GM18507 (cell line): ENCODE results near the gene TMEM98.
"Not testable (repeated sequence)": the region's sequence is repeated elsewhere in the genome, so short reads cannot be mapped to it uniquely, and the experiment has no call there.

Experiments used
- DNase-seq: peaks from one replicate; pipeline ENCODE4 v3.0.0; 2011; ENCODE audit warnings: low read depth; ENCODE audit not compliant: insufficient read length; ENCODE audit errors: extremely low spot score
- FAIRE-seq: peaks from 2 replicates; lab custom pipeline; 2011; peaks lifted over from hg19 to GRCh38; lab: Jason Lieb, UNC

Gene TMEM98

DNA sequence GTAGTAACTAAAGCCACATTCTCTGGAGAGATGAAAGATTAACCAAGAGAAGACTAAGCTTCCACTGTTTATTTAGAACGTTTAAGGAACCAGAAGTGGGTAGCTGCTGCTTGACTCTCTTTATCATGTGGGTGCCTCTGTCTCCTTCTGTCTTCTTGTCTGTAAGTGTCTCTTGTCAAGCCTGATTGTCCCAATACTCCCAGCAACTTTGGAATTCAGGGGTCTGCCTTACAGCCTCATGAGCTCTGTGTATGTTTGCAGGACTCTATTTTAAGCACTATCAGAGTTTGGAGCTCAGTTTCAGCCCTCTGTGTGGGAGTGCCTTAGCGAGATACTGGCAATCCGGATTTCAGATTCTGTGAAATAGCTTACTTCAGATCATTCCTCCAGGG lies 34.4 kb downstream of the TMEM98 start:
- DNase-seq (no peak), FAIRE-seq (no peak)

DNA sequence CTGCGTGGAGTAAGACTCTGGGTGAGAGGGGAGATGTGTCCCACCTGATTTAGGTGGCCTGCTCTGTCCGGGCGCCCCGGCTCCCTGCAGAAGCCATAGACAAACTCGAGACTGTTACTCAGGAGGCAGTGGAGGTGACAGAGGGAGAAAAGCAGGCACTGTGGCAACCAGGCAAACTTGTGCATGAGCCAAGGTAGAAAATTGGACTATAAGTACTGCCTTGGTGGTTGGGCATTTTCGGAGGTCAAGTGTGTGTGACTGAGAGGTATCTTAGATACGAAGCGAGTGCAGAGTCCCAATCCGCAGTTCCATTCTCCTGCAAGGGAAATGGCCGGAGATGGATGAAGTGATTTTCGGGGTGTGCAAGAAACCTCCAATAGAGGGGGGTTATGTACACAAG lies 36.6 kb downstream of the TMEM98 start:
- DNase-seq (no peak), FAIRE-seq (no peak)

DNA sequence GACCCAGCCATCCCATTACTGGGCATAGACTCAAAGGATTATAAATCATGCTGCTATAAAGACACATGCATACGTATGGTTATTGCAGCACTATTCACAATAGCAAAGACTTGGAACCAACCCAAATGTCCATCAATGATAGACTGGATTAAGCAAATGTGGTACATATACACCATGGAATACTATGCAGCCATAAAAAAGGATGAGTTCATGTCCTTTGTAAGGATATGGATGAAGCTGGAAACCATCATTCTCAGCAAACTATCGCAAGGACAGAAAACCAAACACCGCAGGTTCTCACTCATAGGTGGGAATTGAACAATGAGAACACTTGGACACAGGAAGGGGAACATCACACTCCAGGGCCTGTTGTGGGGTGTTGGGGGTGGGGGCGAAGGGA lies 41.3 kb downstream of the TMEM98 start:
- not testable (repeated sequence) for FAIRE-seq, DNase-seq

DNA sequence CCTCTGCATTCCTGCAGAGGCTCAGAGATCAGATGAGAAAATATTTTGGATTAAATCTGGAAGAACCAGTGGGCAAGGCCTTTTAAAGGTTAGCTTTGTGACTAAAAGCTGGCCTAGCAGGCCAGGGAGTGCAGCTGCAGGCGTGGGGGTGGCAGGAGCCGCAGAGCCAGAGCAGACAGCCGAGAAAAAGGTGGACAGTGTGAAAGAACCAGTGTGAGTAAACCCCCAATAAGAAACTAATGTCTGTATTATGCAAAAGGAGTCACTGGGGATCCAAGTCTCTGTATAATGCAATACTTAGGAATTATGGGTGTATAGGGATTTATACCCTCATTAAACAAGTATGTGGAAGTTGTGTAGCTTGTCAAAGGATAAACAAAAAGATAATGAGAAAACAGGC lies 42.3 kb downstream of the TMEM98 start:
- DNase-seq (no peak), FAIRE-seq (no peak)

DNA sequence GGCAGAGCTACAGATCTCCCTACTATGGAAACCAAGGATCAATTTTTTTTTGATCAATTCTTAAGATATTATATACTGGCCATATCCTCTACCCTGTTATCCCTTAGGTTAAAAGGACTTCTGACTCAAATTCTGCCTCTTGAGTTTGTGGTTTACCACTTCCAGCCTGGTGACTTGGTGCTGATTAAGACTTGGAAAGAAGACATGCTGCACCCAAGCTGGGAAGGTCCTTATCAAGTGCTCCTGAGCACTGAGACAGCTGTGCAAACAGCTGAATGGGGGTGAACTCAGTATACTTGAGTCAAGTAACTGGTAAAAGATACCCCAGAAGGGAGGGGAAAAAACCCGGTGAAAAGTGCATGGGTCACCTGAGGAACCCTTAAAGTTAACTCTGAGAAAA lies 43.2 kb downstream of the TMEM98 start:
- FAIRE-seq (peak; percentile 49), DNase-seq (no peak)

DNA sequence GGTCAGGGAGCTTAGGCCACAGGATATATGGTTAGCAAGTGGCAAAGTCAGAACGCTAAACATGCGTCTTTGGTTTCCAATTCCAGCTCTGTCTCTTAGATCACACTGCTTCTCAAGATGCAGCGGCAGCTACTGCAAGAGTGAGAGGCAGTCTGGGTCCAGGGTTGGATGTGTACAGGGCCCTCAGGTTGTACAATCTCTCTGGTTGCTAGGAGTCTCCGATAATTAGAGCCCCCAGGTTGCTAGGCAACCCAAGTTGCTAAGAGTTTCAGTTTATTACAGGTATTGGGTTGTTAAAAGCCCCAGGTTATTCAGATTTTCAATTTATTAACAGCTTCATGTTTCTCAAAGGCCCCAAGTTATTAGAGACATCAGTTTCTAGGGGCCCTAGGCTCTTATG lies 48.2 kb downstream of the TMEM98 start:
- FAIRE-seq, result no peak
- no peak for DNase-seq

DNA sequence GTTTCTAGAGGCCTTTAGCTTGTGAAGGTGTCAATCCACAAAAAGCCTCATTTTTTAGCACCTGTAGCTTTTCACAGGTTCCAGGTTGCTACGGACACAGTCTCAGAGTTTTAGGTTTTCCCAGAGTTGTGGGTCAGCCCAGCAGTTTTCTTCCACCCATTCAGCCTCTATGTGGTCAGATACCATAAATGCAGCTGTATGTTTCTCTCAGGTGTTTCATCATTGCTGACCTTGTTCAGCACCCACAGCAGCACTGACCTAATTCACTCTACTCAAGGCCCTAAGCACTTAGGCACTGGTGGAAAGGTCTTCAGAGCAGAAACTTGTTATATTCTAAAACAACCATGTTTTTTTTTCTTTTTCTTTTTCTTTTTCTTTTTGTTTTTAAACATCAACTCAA lies 48.7 kb downstream of the TMEM98 start:
- FAIRE-seq (no peak), DNase-seq (no peak)

DNA sequence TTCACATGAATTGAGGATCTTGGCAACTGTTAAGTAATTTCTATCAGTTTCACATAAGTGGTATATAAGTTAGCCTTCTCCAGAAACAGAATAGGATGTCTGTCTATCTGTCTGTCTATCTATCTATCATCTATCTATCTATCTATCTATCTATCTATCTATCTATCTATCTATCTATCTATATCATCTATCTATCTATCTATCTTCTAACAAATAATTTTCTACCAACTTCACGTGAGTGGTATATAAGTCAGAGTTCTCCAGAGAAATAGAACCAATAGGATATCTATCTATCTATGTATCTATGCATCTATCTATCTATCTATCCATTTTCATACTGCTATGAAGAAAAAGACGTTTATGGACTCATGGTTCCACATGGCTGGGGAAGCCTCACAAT lies 52.3 kb downstream of the TMEM98 start:
- no peak for FAIRE-seq
- no peak for DNase-seq

DNA sequence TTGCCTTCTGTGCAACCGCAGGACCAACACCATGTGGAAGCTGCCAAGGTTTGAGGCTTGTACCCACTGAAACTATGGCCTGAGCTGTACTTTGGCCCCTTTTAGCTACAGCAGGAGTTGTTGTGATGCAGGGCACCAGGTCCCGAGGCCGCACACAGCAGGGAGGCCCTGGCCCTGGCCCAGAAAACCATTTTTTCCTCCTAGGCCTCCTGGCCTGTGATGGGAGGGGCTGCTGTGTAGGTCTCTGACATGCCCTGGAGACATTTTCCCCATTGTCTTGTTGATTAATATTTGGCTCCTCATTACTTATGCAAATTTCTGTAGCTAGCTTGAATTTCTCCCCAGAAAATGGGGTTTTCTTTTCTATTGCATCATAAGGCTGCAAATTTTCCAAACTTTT lies 53.7 kb downstream of the TMEM98 start:
- DNase-seq, FAIRE-seq: not testable (repeated sequence)

DNA sequence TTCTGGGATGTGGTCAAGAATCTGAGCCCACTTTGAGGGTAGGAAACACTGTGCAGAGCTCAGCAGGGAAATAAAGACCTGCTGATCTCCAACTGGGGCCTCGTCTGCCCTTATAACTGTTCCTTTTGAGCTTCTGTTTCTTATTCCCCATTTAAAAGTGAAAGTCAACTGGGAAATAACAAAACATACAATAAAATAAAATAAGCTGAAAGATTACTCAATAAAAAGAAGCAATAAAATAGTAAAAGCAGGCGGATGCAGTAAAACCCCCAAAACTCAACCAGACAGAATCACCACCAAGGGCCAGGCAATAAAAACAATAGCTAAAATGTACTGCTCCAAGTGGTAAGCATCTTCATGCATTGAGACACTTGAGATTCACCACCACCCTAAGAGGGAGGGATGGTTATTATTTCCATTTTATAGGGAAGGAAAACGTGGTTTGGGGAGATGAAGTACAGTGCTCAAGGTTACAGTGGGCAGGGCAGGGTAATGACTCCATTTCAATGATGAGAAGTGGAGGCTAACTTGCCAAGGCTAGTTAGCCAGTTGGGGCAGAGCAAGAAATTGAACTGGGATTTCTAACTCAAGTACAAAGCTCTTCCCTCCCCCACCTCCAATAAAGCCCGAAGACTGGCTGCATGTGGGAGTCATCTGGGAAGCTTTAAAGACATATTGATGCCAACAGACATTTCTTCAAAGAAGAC lies 57.2 kb downstream of the TMEM98 start:
- FAIRE-seq (no peak), DNase-seq (no peak)

DNA sequence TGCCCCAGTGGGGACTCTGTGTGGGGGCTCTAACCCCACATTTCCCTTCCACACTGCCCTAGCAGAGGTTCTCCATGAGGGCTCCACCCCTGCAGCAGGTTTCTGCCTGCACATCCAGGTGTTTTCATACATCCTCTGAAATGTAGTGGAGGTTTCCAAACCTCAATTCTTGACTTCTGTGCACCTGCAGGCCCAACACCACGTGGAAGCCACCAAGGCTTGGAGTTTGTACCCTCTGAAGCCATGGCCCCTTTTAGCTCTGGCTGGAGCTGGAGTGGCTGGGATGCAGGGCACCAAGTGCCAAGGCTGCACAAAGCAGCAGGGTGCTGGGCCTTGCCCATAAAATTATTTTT lies 59.5 kb downstream of the TMEM98 start:
- not testable (repeated sequence) for FAIRE-seq, DNase-seq

DNA sequence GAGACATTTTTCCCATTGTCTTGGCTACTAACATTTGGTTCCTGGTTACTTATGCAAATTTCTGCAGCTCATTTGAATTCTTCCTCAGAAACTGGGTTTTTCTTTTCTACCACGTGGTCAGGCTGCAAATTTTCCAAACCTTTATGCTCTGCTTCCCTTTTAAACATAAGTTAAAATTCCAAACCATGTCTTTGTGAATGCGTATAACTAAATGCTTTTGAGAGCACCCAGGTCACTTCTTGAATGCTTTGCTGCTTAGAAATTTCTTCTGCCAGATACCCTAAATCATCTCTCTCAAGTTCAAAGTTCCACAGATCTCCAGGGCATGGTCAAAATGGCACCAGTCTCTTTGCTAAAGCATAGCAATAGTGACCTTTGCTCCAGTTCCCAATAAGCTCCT lies 59.9 kb downstream of the TMEM98 start:
- not testable (repeated sequence) for DNase-seq, FAIRE-seq

DNA sequence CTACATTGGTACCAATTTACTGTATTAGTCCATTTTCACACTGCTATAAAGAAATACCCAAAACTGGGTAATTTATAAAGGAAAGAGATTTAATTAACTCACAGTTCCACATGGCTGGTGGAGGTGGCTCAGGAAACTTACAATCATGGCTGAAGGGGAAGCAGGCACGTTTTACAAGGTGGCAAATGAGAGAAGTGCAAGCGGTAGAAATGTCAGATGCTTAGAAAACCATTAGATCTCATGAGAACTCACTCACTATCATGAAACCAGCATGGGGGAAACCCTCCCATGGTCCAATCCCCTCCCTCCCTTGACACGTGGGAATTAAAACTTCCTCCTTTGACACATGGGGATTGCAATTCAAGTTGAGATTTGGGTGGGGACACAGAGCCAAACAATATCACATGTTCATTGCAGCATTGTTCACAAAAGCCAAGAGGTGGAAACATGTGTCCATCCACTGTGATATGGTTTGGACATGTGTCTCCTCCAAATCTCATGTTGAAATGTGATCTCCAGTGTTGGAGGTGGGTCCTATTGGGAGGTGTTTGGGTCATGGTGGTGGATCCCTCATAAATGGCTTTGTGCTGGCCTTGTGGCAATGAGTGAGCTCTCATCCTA lies 60.6 kb downstream of the TMEM98 start:
- DNase-seq (no peak), FAIRE-seq (no peak)

DNA sequence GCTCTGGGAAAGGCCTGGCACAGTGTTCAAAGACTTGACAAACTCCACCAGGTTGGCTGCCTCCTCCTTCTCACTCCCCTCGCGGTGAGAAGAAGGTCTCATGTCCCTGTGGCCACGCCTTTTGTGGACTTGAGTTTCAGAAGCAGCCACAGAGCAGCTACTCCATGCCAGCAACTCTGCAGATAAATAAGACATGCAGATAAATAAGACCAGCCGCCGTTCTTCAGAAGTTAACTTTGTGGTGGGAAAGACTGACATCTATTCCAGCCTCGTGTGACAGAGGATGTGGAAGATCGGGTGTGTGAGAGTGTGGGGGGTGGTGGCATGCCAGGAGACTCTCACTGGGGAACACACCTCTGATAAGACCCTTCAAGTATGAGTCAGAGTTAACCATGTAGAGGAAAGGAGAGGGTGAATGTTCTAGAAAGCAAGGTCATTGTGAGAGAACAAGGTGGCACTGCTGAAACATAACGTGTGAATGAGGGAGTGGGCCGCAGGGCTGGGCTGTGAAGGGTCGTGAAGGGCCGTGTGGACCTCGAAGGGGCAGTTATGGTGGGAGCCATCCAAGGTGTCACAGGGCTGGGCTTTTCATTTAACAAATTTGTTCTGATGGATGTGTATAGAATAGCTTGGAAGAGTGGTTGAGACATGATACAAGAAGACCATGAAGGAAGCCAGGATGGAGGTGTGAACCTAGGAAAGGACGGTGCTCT lies 64.5 kb downstream of the TMEM98 start:
- DNase-seq (no peak), FAIRE-seq (no peak)

DNA sequence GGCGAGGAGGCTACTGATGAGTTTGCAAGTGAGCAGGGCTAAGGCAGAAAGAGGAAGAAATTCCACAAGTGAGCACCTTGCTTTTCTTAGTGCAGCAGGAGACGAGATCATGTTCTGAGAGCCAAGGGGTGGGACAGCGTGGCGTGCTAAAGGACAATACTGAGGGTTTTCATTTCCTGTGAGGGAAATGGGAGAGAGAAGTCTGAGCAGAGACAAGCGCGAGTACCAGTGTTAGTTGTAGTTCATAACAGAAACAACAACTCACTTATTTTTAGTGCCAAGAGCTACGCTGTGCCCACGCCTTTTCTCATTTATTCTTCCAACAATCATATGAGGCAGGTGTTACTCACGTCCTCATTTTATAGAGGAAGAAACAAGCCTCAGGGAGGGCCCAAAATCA lies 66.0 kb downstream of the TMEM98 start:
- FAIRE-seq (peak; percentile 21), DNase-seq (no peak)
